ENCODE data around the gene RPN2. TPM values are rescaled to one million over a fixed set of nuclear protein-coding genes. Genes with fewer than 3 reads are reported as not detected.

RPN2 gene
- total and polyA plus RNA-seq, 2 donors from 2014 or later = 175 to 207 TPM

DNA sequence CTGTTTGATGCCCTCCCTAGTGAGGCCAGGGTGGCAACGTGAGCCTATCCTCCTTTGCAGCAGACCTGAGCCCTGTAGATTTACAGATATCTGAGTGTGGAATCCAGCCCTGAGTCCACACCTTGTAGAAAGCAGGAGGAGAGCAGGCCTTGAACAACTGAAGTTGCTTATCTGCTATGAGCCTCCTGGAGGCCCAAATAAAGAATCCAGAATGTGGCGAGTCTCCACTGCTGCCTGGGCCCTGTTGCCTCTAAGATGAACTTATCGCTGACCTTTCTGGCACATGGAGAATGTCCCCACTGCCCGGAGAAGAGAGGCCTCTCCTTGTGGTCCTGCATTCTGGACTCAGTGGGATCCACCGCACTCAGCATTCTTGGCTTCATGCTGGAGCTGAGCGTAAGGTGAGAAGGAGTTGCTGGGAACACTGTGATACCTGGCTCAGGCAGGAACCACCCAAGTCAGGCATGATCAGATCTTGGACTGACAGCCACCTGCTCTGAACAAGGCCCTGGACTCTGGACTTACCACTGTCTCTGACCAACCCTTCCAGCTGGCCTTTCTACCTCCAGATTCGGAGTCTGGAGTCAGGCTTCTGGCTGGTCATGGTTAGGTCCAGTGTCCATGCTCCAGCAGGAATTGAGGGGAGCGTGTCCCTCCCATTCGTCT, 104.5 kb downstream of the RPN2 start:
- intact Hi-C loops (cut with DNase I) = loop anchor here (10.0 kb wide), 1 partner anchor 101 kb away; no protein-coding TSS in a partner anchor
- FAIRE-seq (no peak), DNase-seq (no peak)
- H3K36me3 ChIP-seq (ENCODE audit: control insufficient read depth in 2 of 3, insufficient read depth in 3 of 3, low read length in 3 of 3) = no peaks in the 10 kb centered on the region
- TF ChIP-seq, protein P1, sequence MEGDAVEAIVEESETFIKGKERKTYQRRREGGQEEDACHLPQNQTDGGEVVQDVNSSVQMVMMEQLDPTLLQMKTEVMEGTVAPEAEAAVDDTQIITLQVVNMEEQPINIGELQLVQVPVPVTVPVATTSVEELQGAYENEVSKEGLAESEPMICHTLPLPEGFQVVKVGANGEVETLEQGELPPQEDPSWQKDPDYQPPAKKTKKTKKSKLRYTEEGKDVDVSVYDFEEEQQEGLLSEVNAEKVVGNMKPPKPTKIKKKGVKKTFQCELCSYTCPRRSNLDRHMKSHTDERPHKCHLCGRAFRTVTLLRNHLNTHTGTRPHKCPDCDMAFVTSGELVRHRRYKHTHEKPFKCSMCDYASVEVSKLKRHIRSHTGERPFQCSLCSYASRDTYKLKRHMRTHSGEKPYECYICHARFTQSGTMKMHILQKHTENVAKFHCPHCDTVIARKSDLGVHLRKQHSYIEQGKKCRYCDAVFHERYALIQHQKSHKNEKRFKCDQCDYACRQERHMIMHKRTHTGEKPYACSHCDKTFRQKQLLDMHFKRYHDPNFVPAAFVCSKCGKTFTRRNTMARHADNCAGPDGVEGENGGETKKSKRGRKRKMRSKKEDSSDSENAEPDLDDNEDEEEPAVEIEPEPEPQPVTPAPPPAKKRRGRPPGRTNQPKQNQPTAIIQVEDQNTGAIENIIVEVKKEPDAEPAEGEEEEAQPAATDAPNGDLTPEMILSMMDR (IDR thresholded peaks at IDR 0.05; ENCODE audit: borderline replicate concordance, extremely low read depth, insufficient read depth) = no peak
- no peak overlapping the region for H3K27ac ChIP-seq (ENCODE audit: low read depth in 2 of 2, low read length in 2 of 2)
- no peaks in the 10 kb centered on the region for H3K27me3 ChIP-seq (ENCODE audit: control insufficient read depth, insufficient read depth, low read length)
- H3K9me3 ChIP-seq (ENCODE audit: control insufficient read depth in 2 of 3, insufficient read depth in 1 of 3, low read length in 3 of 3) = no peaks in the 10 kb centered on the region
- no peak overlapping the region for H3K4me3 ChIP-seq (ENCODE audit: low read length in 3 of 3)
- no peaks in the 10 kb centered on the region for H3K4me1 ChIP-seq (ENCODE audit: control insufficient read depth in 2 of 3, insufficient read depth in 2 of 3, low read depth in 1 of 3, low read length in 3 of 3)
- H3K9ac ChIP-seq (ENCODE audit: low read length in 3 of 3) = no peak overlapping the region

DNA sequence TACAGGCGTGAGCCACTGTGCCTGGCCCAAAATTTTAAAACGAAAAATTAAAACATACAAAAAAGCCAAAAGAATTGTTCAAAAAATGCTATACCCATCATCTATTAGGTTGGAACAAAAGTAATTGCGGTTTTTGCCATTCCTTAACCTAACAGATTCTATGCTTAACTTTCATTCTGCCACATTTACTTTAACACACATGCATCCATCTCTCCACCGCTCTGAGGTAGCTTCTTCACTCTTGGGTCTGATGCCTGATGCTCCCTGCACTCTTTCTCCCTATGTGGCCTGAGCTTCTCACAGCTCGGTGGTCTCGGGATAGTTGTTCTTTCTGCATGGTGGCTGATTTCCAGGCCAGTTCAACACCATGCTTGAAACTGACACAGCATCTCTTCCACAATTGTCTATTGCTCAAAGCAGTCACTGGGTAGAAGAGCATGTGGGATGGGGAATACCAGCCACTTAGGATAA, 105.6 kb downstream of the RPN2 start:
- no peaks in the 10 kb centered on the region for H3K9me3 ChIP-seq (ENCODE audit: control insufficient read depth in 2 of 3, insufficient read depth in 1 of 3, low read length in 3 of 3)
- H3K4me1 ChIP-seq (ENCODE audit: control insufficient read depth in 2 of 3, insufficient read depth in 2 of 3, low read depth in 1 of 3, low read length in 3 of 3) = no peaks in the 10 kb centered on the region
- intact Hi-C loops (cut with DNase I) = loop anchor here (10.0 kb wide), 1 partner anchor 100 kb away; no protein-coding TSS in a partner anchor
- FAIRE-seq = no peak
- no peaks in the 10 kb centered on the region for H3K27me3 ChIP-seq (ENCODE audit: control insufficient read depth, insufficient read depth, low read length)
- no peak overlapping the region for H3K4me3 ChIP-seq (ENCODE audit: low read length in 3 of 3)
- DNase-seq = no peak
- TF ChIP-seq, protein P1 (IDR thresholded peaks at IDR 0.05; ENCODE audit: borderline replicate concordance, extremely low read depth, insufficient read depth) = no peak
- no peak overlapping the region for H3K9ac ChIP-seq (ENCODE audit: low read length in 3 of 3)
- no peak overlapping the region for H3K27ac ChIP-seq (ENCODE audit: low read depth in 2 of 2, low read length in 2 of 2)
- H3K36me3 ChIP-seq (ENCODE audit: control insufficient read depth in 2 of 3, insufficient read depth in 3 of 3, low read length in 3 of 3) = no peaks in the 10 kb centered on the region

DNA sequence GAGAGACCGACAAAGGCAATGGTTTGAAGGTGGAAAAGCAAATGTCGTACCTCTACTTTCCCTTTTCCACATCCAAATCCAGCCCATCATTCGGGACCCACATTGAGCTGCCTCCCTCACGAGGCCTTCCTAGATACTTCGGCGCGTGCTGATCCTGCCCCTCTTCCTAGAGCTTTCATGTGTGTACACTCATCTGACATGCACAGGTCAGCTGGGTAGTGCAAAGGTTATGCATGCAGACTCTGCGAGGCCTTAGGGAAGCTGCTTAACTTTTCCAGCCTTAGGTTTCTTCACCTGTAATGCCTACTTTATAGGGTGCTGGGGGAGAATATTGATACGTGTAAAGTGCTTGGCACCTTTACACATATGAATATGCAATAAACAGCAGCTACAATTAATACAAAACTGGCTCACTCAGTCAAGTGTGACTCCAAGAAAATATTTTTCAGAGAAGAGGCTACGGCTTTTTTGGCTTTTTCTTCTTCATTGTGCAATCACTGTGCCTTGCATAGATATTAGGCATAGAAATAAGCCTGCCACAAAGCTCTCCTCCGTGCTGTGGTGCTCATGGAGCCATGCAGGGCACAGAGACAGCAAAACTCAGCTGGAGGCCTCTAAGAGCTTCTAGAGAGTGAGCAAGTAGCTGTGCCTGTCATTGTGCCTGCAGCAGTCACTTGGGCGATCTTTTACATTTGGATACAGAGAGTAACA, 106.7 kb downstream of the RPN2 start:
- no peak overlapping the region for H3K27ac ChIP-seq (ENCODE audit: low read depth in 2 of 2, low read length in 2 of 2)
- TF ChIP-seq, protein P1 (IDR thresholded peaks at IDR 0.05; ENCODE audit: borderline replicate concordance, extremely low read depth, insufficient read depth) = no peak
- no peaks in the 10 kb centered on the region for H3K27me3 ChIP-seq (ENCODE audit: control insufficient read depth, insufficient read depth, low read length)
- no peaks in the 10 kb centered on the region for H3K36me3 ChIP-seq (ENCODE audit: control insufficient read depth in 2 of 3, insufficient read depth in 3 of 3, low read length in 3 of 3)
- no peaks in the 10 kb centered on the region for H3K4me1 ChIP-seq (ENCODE audit: control insufficient read depth in 2 of 3, insufficient read depth in 2 of 3, low read depth in 1 of 3, low read length in 3 of 3)
- H3K9me3 ChIP-seq (ENCODE audit: control insufficient read depth in 2 of 3, insufficient read depth in 1 of 3, low read length in 3 of 3) = no peaks in the 10 kb centered on the region
- H3K9ac ChIP-seq (ENCODE audit: low read length in 3 of 3) = no peak overlapping the region
- DNase-seq = no peak
- intact Hi-C loops (cut with DNase I) = loop anchor here (10.0 kb wide), 1 partner anchor 99 kb away; no protein-coding TSS in a partner anchor
- H3K4me3 ChIP-seq (ENCODE audit: low read length in 3 of 3) = no peak overlapping the region
- no peak for FAIRE-seq

Measured in kidney (tissue), 14 donors.